ENCODE data around the gene NPR2. TPM values are rescaled to one million over a fixed set of nuclear protein-coding genes. Genes with fewer than 3 reads are reported as not detected.

The NPR2 gene
- total RNA-seq, 2 donors from 2014 or later: 22.9 to 26.0 TPM

- peaks cover 14% of the 10 kb centered on the region for H3K36me3 Mint-ChIP-seq (ENCODE audit: low read depth)
- H3K9me3 Mint-ChIP-seq: peaks cover 3% of the 10 kb centered on the region
- no peak for TF ChIP-seq CTCF (conservative IDR thresholded peaks at IDR 0.05)
- DNase-seq: no peak
- Histone ChIP-seq H3K9me3 (ENCODE audit: control insufficient read depth, low read length) (peaks cover 3% of the 10 kb centered on the region), H3K36me3 (ENCODE audit: control insufficient read depth, insufficient read depth, low read length) (no peaks in the 10 kb centered on the region), H3K4me3 (ENCODE audit: low read length) (no peak overlapping the region), H3K27me3 (ENCODE audit: control insufficient read depth, insufficient read depth, low read length, poor library complexity, severe bottlenecking) (no peaks in the 10 kb centered on the region), H3K9ac (ENCODE audit: extremely low read depth, low read length, poor library complexity, severe bottlenecking) (no peak overlapping the region), H3K27ac (ENCODE audit: low read depth, low read length) (no peak overlapping the region), H3K4me1 (ENCODE audit: control insufficient read depth, insufficient read depth, low read length) (no peaks in the 10 kb centered on the region)
- 85 to 86% methylated on average over 3 of the region's 3 CpGs for WGBS, 2 experiments (ENCODE audit: insufficient coverage in 1 of 2, insufficient read length in 1 of 2)
- no peaks in the 10 kb centered on the region for H3K27me3 Mint-ChIP-seq (ENCODE audit: insufficient read depth)
- no peak overlapping the region for H3K4me3 Mint-ChIP-seq
- peaks cover 14% of the 10 kb centered on the region for H3K4me1 Mint-ChIP-seq
- no peak overlapping the region for H3K27ac Mint-ChIP-seq
Measured at GRCh38 chr9:35778496-35778895, 12.9 kb upstream of the NPR2 start.

- H3K27me3 ChIP-seq (ENCODE audit: control insufficient read depth, insufficient read depth, low read length, poor library complexity, severe bottlenecking): no peaks in the 10 kb centered on the region
- Mint-ChIP-seq H3K36me3 (ENCODE audit: low read depth) (peaks cover 27% of the 10 kb centered on the region), H3K9me3 (peaks cover 4% of the 10 kb centered on the region), H3K27me3 (ENCODE audit: insufficient read depth) (no peaks in the 10 kb centered on the region), H3K4me1 (peaks cover 2% of the 10 kb centered on the region), H3K27ac (no peak overlapping the region), H3K4me3 (no peak overlapping the region)
- WGBS, 2 experiments (ENCODE audit: insufficient coverage in 1 of 2, insufficient read length in 1 of 2): no CpG with 5 or more reads among the region's 2 CpGs
- TF ChIP-seq CTCF (conservative IDR thresholded peaks at IDR 0.05): no peak
- H3K9me3 ChIP-seq (ENCODE audit: control insufficient read depth, low read length): peaks cover 4% of the 10 kb centered on the region
- H3K9ac ChIP-seq (ENCODE audit: extremely low read depth, low read length, poor library complexity, severe bottlenecking): no peak overlapping the region
- no peak for DNase-seq
- H3K27ac ChIP-seq (ENCODE audit: low read depth, low read length): no peak overlapping the region
- no peaks in the 10 kb centered on the region for H3K4me1 ChIP-seq (ENCODE audit: control insufficient read depth, insufficient read depth, low read length)
- no peaks in the 10 kb centered on the region for H3K36me3 ChIP-seq (ENCODE audit: control insufficient read depth, insufficient read depth, low read length)
- no peak overlapping the region for H3K4me3 ChIP-seq (ENCODE audit: low read length)
Measured at GRCh38 chr9:35781066-35781465, 10.3 kb upstream of the NPR2 start.

GRCh38 chr9:35783418-35783817 is 8.0 kb upstream of the NPR2 start:
- Mint-ChIP-seq H3K27ac (no peak overlapping the region), H3K9me3 (peaks cover 4% of the 10 kb centered on the region), H3K4me1 (no peaks in the 10 kb centered on the region), H3K36me3 (ENCODE audit: low read depth) (peaks cover 39% of the 10 kb centered on the region), H3K27me3 (ENCODE audit: insufficient read depth) (no peaks in the 10 kb centered on the region), H3K4me3 (no peak overlapping the region)
- Histone ChIP-seq H3K27ac (ENCODE audit: low read depth, low read length) (no peak overlapping the region), H3K9ac (ENCODE audit: extremely low read depth, low read length, poor library complexity, severe bottlenecking) (no peak overlapping the region), H3K9me3 (ENCODE audit: control insufficient read depth, low read length) (peaks cover 4% of the 10 kb centered on the region), H3K27me3 (ENCODE audit: control insufficient read depth, insufficient read depth, low read length, poor library complexity, severe bottlenecking) (no peaks in the 10 kb centered on the region), H3K4me3 (ENCODE audit: low read length) (no peak overlapping the region), H3K4me1 (ENCODE audit: control insufficient read depth, insufficient read depth, low read length) (no peaks in the 10 kb centered on the region), H3K36me3 (ENCODE audit: control insufficient read depth, insufficient read depth, low read length) (no peaks in the 10 kb centered on the region)
- no peak for TF ChIP-seq CTCF (conservative IDR thresholded peaks at IDR 0.05)
- no peak for DNase-seq
